Measurements from ENCODE around the gene DLG5.

Gene DLG5

GRCh38 chr10:77844713-77845445, 81.7 kb downstream of the DLG5 start:
- no peak for DNase-seq (ENCODE audit: low spot score)
- TF ChIP-seq CTCF (IDR thresholded peaks at IDR 0.05; ENCODE audit: borderline replicate concordance, control extremely low read depth, extremely low read depth, insufficient read depth, missing control alignments), result no peak
- in situ Hi-C loops (cut with MboI; ENCODE audit: low sequenced_read_pairs, unreplicated experiment), result no loop called here

GRCh38 chr10:77844177-77844576, 82.4 kb downstream of the DLG5 start:
- TF ChIP-seq CTCF (IDR thresholded peaks at IDR 0.05; ENCODE audit: borderline replicate concordance, control extremely low read depth, extremely low read depth, insufficient read depth, missing control alignments), result no peak
- in situ Hi-C loops (cut with MboI; ENCODE audit: low sequenced_read_pairs, unreplicated experiment), result no loop called here
- no peak for DNase-seq (ENCODE audit: low spot score)

- DNase-seq (ENCODE audit: low spot score), result no peak
- TF ChIP-seq CTCF (IDR thresholded peaks at IDR 0.05; ENCODE audit: borderline replicate concordance, control extremely low read depth, extremely low read depth, insufficient read depth, missing control alignments), result no peak
- in situ Hi-C loops (cut with MboI; ENCODE audit: low sequenced_read_pairs, unreplicated experiment), result no loop called here
Observed at GRCh38 chr10:77843264-77843663, 83.3 kb downstream of the DLG5 start.

- no peak for TF ChIP-seq CTCF (IDR thresholded peaks at IDR 0.05; ENCODE audit: borderline replicate concordance, control extremely low read depth, extremely low read depth, insufficient read depth, missing control alignments)
- DNase-seq (ENCODE audit: low spot score), result no peak
- in situ Hi-C loops (cut with MboI; ENCODE audit: low sequenced_read_pairs, unreplicated experiment), result no loop called here
Observed at GRCh38 chr10:77842652-77843212, 83.8 kb downstream of the DLG5 start.

- in situ Hi-C loops (cut with MboI; ENCODE audit: low sequenced_read_pairs, unreplicated experiment), result no loop called here
- TF ChIP-seq CTCF (IDR thresholded peaks at IDR 0.05; ENCODE audit: borderline replicate concordance, control extremely low read depth, extremely low read depth, insufficient read depth, missing control alignments), result no peak
- DNase-seq (ENCODE audit: low spot score), result no peak
Observed at GRCh38 chr10:77841711-77842375, 84.7 kb downstream of the DLG5 start.

GRCh38 chr10:77840636-77841035, 85.9 kb downstream of the DLG5 start:
- no peak for TF ChIP-seq CTCF (IDR thresholded peaks at IDR 0.05; ENCODE audit: borderline replicate concordance, control extremely low read depth, extremely low read depth, insufficient read depth, missing control alignments)
- no peak for DNase-seq (ENCODE audit: low spot score)
- in situ Hi-C loops (cut with MboI; ENCODE audit: low sequenced_read_pairs, unreplicated experiment), result no loop called here
